Endometrial microvascular endothelial cells (primary cell): ENCODE measurements around the gene APC2. TPM values are rescaled to one million over a fixed set of nuclear protein-coding genes. Genes with fewer than 3 reads are reported as not detected.
"Not testable (repeated sequence)": the region's sequence is repeated elsewhere in the genome, so short reads cannot be mapped to it uniquely, and the experiment has no call there.

Experiments
- in situ Hi-C: cut with HindIII; loops from 2 replicates; pipeline ENCODE4 v1.10.0; 2017; ENCODE audit warnings: low sequenced_read_pairs, low pct_unique_long_range_greater_than_20kb; ENCODE audit errors: inconsistent ontology term
- total RNA-seq: library from RNA; depleted of rRNA; stranded (reverse); fragments of >200 nt; gene quantifications from one replicate; pipeline ENCODE4 v1.2.3, GENCODE V29; 2015; ENCODE audit errors: inconsistent ontology term

APC2 gene
- total RNA-seq, 1 donor from 2014 or later, result not detected

DNA sequence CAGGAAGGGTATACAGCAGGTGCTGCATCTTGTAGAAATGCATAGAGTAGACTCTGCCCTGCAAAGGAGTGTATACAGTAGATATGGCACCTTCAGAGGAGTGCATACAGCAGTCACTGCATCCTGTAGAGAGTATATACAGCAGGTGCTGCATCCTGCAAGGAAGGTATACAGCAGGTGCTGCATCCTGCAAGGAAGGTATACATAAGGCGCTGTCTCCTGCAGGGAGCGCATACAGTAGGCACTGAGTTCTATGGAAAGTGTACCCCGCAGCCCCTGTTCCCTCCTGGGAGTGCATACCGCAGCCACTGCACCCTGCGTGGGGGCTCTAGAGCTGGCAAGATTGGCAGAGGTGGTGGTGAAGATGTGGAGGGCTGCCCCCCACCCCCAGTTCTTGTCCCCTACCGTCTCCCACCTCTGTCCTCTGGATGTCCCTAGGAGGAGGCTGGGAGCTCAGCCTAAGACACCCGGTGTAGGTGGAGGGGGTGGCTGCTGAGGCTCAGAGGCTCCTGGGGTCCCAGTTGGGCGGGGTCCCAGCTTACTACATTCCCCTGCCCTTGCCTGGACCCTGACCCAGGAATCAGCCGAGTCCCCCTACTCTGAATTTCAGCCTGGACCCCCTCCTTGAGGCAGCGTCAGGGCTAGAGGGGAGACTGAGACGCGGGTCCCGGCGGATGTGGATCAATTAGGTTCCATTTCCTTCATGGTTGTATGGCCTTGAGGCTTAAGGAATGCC, 65.2 kb downstream of the APC2 start:
- in situ Hi-C loops, result no loop called here

DNA sequence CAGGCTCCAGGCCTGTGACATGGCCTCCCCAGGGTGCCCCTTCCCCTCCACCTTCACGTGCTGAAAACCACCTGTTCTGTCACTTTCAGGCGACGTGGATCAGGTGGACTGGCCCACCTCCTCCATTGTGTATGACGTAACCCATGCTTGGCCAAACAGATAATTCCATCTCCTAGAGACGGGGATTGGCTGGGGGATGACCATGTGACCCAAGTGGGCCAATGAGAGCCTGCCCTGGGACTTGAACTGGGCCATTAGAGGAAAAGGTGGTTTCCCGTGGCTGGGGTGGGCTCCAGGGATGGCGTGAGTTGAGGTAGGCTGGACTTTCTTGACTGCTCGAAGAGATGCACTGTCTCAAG, 66.5 kb downstream of the APC2 start:
- in situ Hi-C loops, result no loop called here

DNA sequence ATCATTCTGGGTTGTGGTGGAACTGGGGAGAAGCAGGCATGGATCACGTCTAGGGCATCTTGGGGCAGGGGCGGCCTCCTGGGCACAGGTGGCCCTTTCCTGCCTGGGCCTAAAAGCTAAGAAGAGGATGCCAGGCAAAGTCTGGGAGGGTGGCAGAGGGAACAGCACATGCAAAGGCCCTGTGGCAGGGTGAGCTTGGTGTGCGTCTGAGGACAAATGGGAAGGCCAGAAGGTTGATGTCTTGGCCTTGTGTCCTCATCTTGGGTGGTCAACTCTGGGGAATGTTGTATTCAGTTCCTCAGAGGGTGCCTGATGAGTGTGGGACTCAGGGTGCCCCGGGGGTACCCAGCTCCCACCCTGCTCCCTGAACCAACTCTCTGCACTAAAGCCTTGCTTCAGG, 68.5 kb downstream of the APC2 start:
- in situ Hi-C loops, result no loop called here

DNA sequence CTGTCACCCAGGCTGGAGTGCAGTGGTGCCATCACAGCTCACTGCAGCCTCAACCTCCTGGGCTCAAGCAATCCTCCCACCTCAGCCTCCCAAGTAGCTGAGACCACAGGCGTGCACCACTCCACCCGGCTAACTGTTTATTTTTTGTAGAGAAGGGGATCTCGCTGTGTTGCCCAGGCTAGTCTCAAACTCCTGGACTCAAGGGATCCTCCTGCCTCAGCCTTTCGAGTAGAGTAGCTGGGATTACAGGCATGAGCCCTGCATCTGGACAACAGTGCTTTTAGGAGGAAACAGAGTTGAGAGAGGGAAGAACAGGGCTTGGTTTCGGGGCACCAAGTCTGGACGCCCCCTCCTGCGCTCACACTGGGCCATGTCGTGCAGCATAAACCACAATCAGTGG, 69.9 kb downstream of the APC2 start:
- in situ Hi-C loops, result not testable (repeated sequence)

DNA sequence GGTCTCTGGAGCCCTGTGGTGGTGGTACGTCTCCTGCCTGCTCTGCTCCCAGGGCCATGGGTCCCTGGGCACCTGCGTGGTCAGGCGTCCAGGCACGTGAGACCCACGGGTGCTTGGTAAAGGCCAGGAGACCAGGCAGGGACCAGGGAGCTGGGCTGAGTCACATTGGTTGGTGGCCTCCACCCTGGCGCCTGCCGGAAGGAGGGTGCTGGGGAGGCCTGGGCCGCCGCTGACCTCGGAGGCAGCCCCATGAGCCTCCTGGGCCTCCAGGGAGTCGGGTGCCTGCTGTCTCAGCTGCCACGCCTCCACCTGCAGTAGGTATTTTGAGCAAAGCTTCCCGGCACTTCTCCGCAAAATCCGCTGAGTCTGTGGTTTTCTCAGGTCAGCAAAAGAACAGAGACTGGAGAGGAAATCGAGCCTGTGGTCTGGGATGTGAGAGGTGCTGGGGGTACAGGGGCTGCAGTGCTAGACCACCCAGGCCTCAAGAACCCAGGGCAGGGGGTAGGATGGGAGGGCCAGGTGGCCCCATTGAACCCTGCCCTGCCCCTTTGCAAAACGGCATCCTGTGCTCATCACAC, 70.4 kb downstream of the APC2 start:
- in situ Hi-C loops, result no loop called here

DNA sequence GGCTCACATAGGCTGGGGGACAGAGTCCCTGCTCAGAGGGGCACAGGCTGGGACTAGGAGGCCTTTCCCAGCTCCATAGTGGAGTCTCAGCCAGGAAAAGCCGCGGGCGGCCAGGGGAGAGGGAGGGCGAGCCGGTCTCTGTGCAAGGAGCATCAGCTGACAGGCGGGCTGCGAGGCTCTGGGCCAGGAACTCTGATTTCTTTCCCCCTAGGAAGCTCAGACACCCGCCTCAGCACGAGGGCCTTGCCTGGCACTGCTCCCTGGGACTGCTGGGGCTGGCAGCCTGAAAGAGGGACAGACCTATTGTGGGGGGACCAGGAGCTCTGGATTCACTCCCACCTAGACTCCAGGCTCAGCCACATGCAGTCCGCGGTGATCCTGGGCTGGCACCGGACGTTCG, 71.7 kb downstream of the APC2 start:
- in situ Hi-C loops, result no loop called here

DNA sequence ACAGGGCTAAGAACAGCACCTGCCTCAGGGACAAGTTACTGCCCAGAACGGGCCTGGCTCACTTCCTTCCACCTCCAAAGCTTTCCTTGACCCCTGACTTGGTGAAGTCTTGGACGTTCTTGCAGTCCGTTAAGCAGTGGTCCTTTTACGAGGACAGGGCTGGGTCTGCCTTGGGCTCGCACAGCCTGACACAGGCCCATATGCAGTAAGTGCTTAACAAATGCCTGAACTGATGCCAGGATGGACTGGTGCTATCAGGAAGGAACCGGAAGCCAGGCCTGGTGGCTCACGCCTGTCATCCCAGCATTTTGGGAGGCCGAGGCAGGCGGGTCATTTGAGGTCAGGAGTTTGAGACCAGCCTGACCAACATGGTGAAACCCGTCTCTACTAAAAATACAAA, 72.1 kb downstream of the APC2 start:
- in situ Hi-C loops, result no loop called here

DNA sequence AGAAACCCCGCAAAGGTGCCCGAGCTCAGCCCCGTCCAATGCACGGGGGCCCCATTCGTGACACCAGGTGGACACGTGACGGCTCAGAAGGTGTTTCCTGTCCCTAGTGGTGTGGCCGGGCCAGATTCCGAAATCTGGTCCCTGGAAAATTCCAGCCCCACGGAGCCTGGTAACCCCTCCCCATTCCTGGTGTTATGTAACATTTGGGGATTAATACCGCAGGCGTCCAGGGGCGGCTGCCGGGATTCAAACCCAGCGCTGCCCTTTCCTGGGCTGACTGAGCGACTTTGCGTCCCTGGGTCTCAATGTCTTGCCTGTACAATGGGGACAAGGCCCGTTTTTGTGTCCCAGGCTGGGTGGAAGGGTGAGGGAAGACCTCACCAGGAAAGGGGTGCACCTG, 72.9 kb downstream of the APC2 start:
- in situ Hi-C loops, result no loop called here

Other genes with a start within 250 kb of the APC2 start
- 67.1 TPM for gene STK11, start 244.3 kb upstream of the APC2 start, total RNA-seq
- 0.74 TPM for gene CBARP, start 212.1 kb upstream of the APC2 start, total RNA-seq
- gene ATP5F1D, start 208.4 kb upstream of the APC2 start, total RNA-seq, result 75.4 TPM
- gene MIDN, start 201.5 kb upstream of the APC2 start, total RNA-seq, result 13.8 TPM
- gene CIRBP, start 180.8 kb upstream of the APC2 start, total RNA-seq, result 235 TPM
- 83.3 TPM for gene FAM174C, start 174.6 kb upstream of the APC2 start, total RNA-seq
- gene EFNA2, start 164.2 kb upstream of the APC2 start, total RNA-seq, result not detected
- gene NDUFS7, start 66.2 kb upstream of the APC2 start, total RNA-seq, result 113 TPM
- gene GAMT, start 48.6 kb upstream of the APC2 start, total RNA-seq, result 5.3 TPM
- gene DAZAP1, start 42.5 kb upstream of the APC2 start, total RNA-seq, result 83.8 TPM
- 3,355 TPM for gene RPS15, start 11.7 kb upstream of the APC2 start, total RNA-seq
- 28.2 TPM for gene C19orf25, start 29.1 kb downstream of the APC2 start, total RNA-seq
- not detected for gene PCSK4, start 40.2 kb downstream of the APC2 start, total RNA-seq
- gene REEP6, start 41.1 kb downstream of the APC2 start, total RNA-seq, result 1.9 TPM
- not detected for gene ADAMTSL5, start 62.9 kb downstream of the APC2 start, total RNA-seq
- not detected for gene PLK5, start 74.0 kb downstream of the APC2 start, total RNA-seq
- 41.4 TPM for gene MEX3D, start 118.2 kb downstream of the APC2 start, total RNA-seq
- 120 TPM for gene MBD3, start 142.7 kb downstream of the APC2 start, total RNA-seq
- 46.6 TPM for gene UQCR11, start 155.3 kb downstream of the APC2 start, total RNA-seq
- gene TCF3, start 202.5 kb downstream of the APC2 start, total RNA-seq, result 124 TPM